Activated CD8-positive, alpha-beta T cell treated with anti-CD3 and anti-CD28 coated beads, Interleukin-2, amount 10 ng/mL, durations not matched to agents 7 days and 5 days (primary cell): ENCODE results near the gene SH3BGR. TPM values are rescaled to one million over a fixed set of nuclear protein-coding genes. Genes with fewer than 3 reads are reported as not detected.
"Not testable (repeated sequence)": the region's sequence is repeated elsewhere in the genome, so short reads cannot be mapped to it uniquely, and the experiment has no call there.

Source experiments
- ATAC-seq: fragments of 150-1000 bp; cut with Tn5 transposase; one replicate; pipeline ENCODE4 v1.10.0; 2021; ENCODE audit warnings: moderate library complexity
- CTCF ChIA-PET: fragments of 350-600 bp; sonication (Branson Sonifier 250); formaldehyde crosslinking; loops from one replicate; lab custom pipeline; 2021; ENCODE audit warnings: antibody characterized with exemption; lab: Charles Lee
- POLR2A ChIA-PET: fragments of 350-600 bp; sonication (Branson Sonifier 250); formaldehyde crosslinking; loops from one replicate; lab custom pipeline; 2021; ENCODE audit warnings: antibody characterized with exemption; lab: Charles Lee
- DNase-seq: peaks from one replicate; pipeline ENCODE4 v3.0.0-alpha.2; 2020
- H3K27ac Mint-ChIP-seq: one replicate; pipeline ENCODE4 v1.8.0; 2021; ENCODE audit warnings: mild to moderate bottlenecking, mixed read lengths
- H3K27me3 Mint-ChIP-seq: one replicate; pipeline ENCODE4 v1.8.0; 2021; ENCODE audit warnings: low read depth, mixed read lengths
- H3K36me3 Mint-ChIP-seq: one replicate; pipeline ENCODE4 v1.8.0; 2021; ENCODE audit warnings: low read depth, mixed read lengths
- H3K4me1 Mint-ChIP-seq: one replicate; pipeline ENCODE4 v1.8.0; 2021; ENCODE audit warnings: low read depth, mixed read lengths
- H3K4me3 Mint-ChIP-seq: one replicate; pipeline ENCODE4 v1.8.0; 2021; ENCODE audit warnings: mild to moderate bottlenecking, mixed read lengths
- H3K9me3 Mint-ChIP-seq: one replicate; pipeline ENCODE4 v1.8.0; 2022; ENCODE audit warnings: mixed read lengths; ENCODE audit not compliant: insufficient read depth
- total RNA-seq, 2 experiments: library from RNA; stranded (reverse); gene quantifications; one replicate each; pipeline ENCODE4 v1.2.3, GENCODE V29; 2021

The SH3BGR gene
- total RNA-seq, result 1 to 10 TPM in 1 of 2 experiments, not detected in 1; 1.1 TPM

GRCh38 chr21:39451332-39452206 lies at the start of gene SH3BGR:
SH3BGR (plus strand) TSS chr21:39451970; CDS start chr21:39452097, 127 bp downstream.
- H3K4me1 Mint-ChIP-seq, result peaks cover 2% of the 10 kb centered on the region
- ChIA-PET CTCF (no interaction called here), POLR2A (no interaction called here)
- ATAC-seq (no peak), DNase-seq (no peak)
- H3K27ac Mint-ChIP-seq, result no peak within 1 kb of the TSS
- H3K9me3 Mint-ChIP-seq, result no peaks in the 10 kb centered on the region
- H3K36me3 Mint-ChIP-seq, result no peaks in the 10 kb centered on the region
- H3K27me3 Mint-ChIP-seq, result peaks cover 5% of the 10 kb centered on the region
- H3K4me3 Mint-ChIP-seq, result no peak within 1 kb of the TSS

- ATAC-seq, result no peak
- H3K27ac Mint-ChIP-seq, result no peak overlapping the region
- no peak overlapping the region for H3K4me3 Mint-ChIP-seq
- ChIA-PET CTCF (no interaction called here), POLR2A (no interaction called here)
- peaks cover 15% of the 10 kb centered on the region for H3K36me3 Mint-ChIP-seq
- H3K4me1 Mint-ChIP-seq, result no peaks in the 10 kb centered on the region
- no peak for DNase-seq
- H3K27me3 Mint-ChIP-seq, result no peaks in the 10 kb centered on the region
- peaks cover 15% of the 10 kb centered on the region for H3K9me3 Mint-ChIP-seq
Measured at GRCh38 chr21:39406065-39406464, 45.7 kb upstream of the SH3BGR start.

- H3K27ac Mint-ChIP-seq, H3K27me3 Mint-ChIP-seq, POLR2A ChIA-PET, CTCF ChIA-PET, ATAC-seq, DNase-seq, H3K36me3 Mint-ChIP-seq, H3K4me3 Mint-ChIP-seq, H3K4me1 Mint-ChIP-seq, H3K9me3 Mint-ChIP-seq: not testable (repeated sequence)
Measured at GRCh38 chr21:39419204-39419603, 32.6 kb upstream of the SH3BGR start.

- no peaks in the 10 kb centered on the region for H3K4me1 Mint-ChIP-seq
- ChIA-PET POLR2A (no interaction called here), CTCF (interaction anchor here (1.3 to 2.2 kb wide), 2 partner anchors 9 to 18 kb away, joined by 3 to 10 read pairs; no protein-coding TSS in a partner anchor)
- H3K27ac Mint-ChIP-seq, result no peak overlapping the region
- ATAC-seq (no peak), DNase-seq (no peak)
- no peaks in the 10 kb centered on the region for H3K9me3 Mint-ChIP-seq
- H3K27me3 Mint-ChIP-seq, result no peaks in the 10 kb centered on the region
- H3K4me3 Mint-ChIP-seq, result no peak overlapping the region
- H3K36me3 Mint-ChIP-seq, result no peaks in the 10 kb centered on the region
Measured at GRCh38 chr21:39422527-39423241, 29.1 kb upstream of the SH3BGR start.

GRCh38 chr21:39429445-39429844 lies 22.3 kb upstream of the SH3BGR start:
- Mint-ChIP-seq H3K27me3 (peaks cover 2% of the 10 kb centered on the region), H3K36me3 (no peaks in the 10 kb centered on the region), H3K27ac (no peak overlapping the region), H3K9me3 (no peaks in the 10 kb centered on the region), H3K4me1 (no peaks in the 10 kb centered on the region), H3K4me3 (no peak overlapping the region)
- ATAC-seq (no peak), DNase-seq (no peak)
- POLR2A ChIA-PET, result no interaction called here
- CTCF ChIA-PET, result interaction anchor here (3.5 kb wide), 1 partner anchor 12 kb away, joined by 17 read pairs; no protein-coding TSS in a partner anchor

GRCh38 chr21:39430016-39430415 lies 21.8 kb upstream of the SH3BGR start:
- H3K27me3 Mint-ChIP-seq, result peaks cover 2% of the 10 kb centered on the region
- no peak for ATAC-seq
- H3K27ac Mint-ChIP-seq, result no peak overlapping the region
- DNase-seq, result no peak
- H3K4me3 Mint-ChIP-seq, result no peak overlapping the region
- ChIA-PET POLR2A (no interaction called here), CTCF (interaction anchor here (3.5 kb wide), 1 partner anchor 11 kb away, joined by 17 read pairs; no protein-coding TSS in a partner anchor)
- no peaks in the 10 kb centered on the region for H3K9me3 Mint-ChIP-seq
- no peaks in the 10 kb centered on the region for H3K36me3 Mint-ChIP-seq
- H3K4me1 Mint-ChIP-seq, result no peaks in the 10 kb centered on the region

GRCh38 chr21:39430457-39430856 lies 21.3 kb upstream of the SH3BGR start:
- Mint-ChIP-seq H3K27ac (no peak overlapping the region), H3K4me1 (no peaks in the 10 kb centered on the region), H3K4me3 (no peak overlapping the region), H3K36me3 (no peaks in the 10 kb centered on the region), H3K27me3 (peaks cover 2% of the 10 kb centered on the region), H3K9me3 (no peaks in the 10 kb centered on the region)
- ATAC-seq (no peak), DNase-seq (no peak)
- POLR2A ChIA-PET, result no interaction called here
- CTCF ChIA-PET, result interaction anchor here (3.5 kb wide), 1 partner anchor 11 kb away, joined by 17 read pairs; no protein-coding TSS in a partner anchor

GRCh38 chr21:39430954-39431353 lies 20.8 kb upstream of the SH3BGR start:
- Mint-ChIP-seq H3K4me3 (no peak overlapping the region), H3K9me3 (no peaks in the 10 kb centered on the region), H3K27me3 (peaks cover 2% of the 10 kb centered on the region), H3K36me3 (no peaks in the 10 kb centered on the region), H3K27ac (no peak overlapping the region), H3K4me1 (no peaks in the 10 kb centered on the region)
- no peak for ATAC-seq
- POLR2A ChIA-PET, result no interaction called here
- CTCF ChIA-PET, result interaction anchor here (3.5 kb wide), 1 partner anchor 10 kb away, joined by 17 read pairs; no protein-coding TSS in a partner anchor
- DNase-seq, result no peak

- ATAC-seq, result no peak
- no peak overlapping the region for H3K27ac Mint-ChIP-seq
- no peaks in the 10 kb centered on the region for H3K9me3 Mint-ChIP-seq
- H3K4me3 Mint-ChIP-seq, result no peak overlapping the region
- no peaks in the 10 kb centered on the region for H3K4me1 Mint-ChIP-seq
- CTCF ChIA-PET, result no interaction called here
- H3K36me3 Mint-ChIP-seq, result no peaks in the 10 kb centered on the region
- POLR2A ChIA-PET, result no interaction called here
- H3K27me3 Mint-ChIP-seq, result peaks cover 20% of the 10 kb centered on the region
- no peak for DNase-seq
Measured at GRCh38 chr21:39434950-39435349, 16.8 kb upstream of the SH3BGR start.

- H3K36me3 Mint-ChIP-seq, result no peaks in the 10 kb centered on the region
- H3K9me3 Mint-ChIP-seq, result no peaks in the 10 kb centered on the region
- no peak overlapping the region for H3K4me3 Mint-ChIP-seq
- peaks cover 38% of the 10 kb centered on the region for H3K27me3 Mint-ChIP-seq
- no peak overlapping the region for H3K27ac Mint-ChIP-seq
- ChIA-PET POLR2A (no interaction called here), CTCF (no interaction called here)
- DNase-seq (no peak), ATAC-seq (no peak)
- no peaks in the 10 kb centered on the region for H3K4me1 Mint-ChIP-seq
Measured at GRCh38 chr21:39439232-39439631, 12.5 kb upstream of the SH3BGR start.

- peaks cover 41% of the 10 kb centered on the region for H3K27me3 Mint-ChIP-seq
- no peaks in the 10 kb centered on the region for H3K9me3 Mint-ChIP-seq
- ChIA-PET CTCF (interaction anchor here (0.6 to 2.5 kb wide), 22 partner anchors 11 to 686 kb away, joined by 3 to 17 read pairs (median 4); partner anchors contain the start of gene PSMG1), POLR2A (interaction anchor here (0.6 kb wide), 1 partner anchor 1647 kb away, joined by 3 read pairs; no protein-coding TSS in a partner anchor)
- H3K27ac Mint-ChIP-seq, result no peak overlapping the region
- H3K4me3 Mint-ChIP-seq, result no peak overlapping the region
- ATAC-seq (no peak), DNase-seq (peak; percentile 53)
- peaks cover 15% of the 10 kb centered on the region for H3K4me1 Mint-ChIP-seq
- H3K36me3 Mint-ChIP-seq, result no peaks in the 10 kb centered on the region
Measured at GRCh38 chr21:39441502-39442475, 10.0 kb upstream of the SH3BGR start.
